AML-193 (cell line): ENCODE measurements around the gene MSRB1.

Experiments used
- DNase-seq, 2 experiments: peaks; one replicate each; lab custom pipeline; 2025; lab: John Stamatoyannopoulos, UW

The MSRB1 gene

DNA sequence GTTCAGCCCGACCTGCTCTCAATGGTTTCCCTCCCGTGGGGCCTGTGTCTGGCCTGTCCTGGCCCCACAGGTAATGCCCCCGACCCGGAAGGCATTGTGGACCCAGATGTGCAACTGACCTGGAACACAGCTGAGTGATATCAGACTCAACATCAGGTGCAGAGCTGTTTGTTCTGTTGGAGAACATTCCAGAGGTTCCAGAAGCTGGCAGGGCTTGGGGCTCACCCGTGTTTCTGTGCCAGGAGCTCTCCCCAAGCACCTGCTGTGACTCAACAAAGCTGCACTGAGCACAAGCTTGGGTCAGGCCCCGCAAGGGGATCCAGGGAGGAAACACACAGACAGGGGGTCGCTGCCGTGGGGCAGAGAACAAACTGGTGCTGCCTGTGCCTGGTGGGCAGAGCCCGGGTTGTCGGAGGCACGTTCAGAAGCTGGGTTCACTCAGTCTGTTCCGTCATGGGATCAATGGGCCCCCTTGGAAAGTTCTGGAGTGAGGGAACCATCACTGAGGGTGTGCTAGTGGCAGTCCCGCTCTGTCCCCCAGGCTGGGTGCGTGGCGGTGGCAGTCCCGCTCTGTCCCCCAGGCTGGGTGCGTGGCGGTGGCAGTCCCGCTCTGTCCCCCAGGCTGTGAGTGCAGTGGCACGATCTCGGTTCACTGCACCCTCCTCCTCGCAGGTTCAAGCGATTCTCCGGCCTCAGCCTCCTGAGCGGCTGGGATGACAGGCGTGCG is 46.9 kb downstream of the MSRB1 start:
- DNase-seq: no peak

GRCh38 chr16:1895068-1895467 is 47.9 kb downstream of the MSRB1 start:
- DNase-seq: no peak

- no peak for DNase-seq
Observed at GRCh38 chr16:1890708-1891050, 52.3 kb downstream of the MSRB1 start.

DNA sequence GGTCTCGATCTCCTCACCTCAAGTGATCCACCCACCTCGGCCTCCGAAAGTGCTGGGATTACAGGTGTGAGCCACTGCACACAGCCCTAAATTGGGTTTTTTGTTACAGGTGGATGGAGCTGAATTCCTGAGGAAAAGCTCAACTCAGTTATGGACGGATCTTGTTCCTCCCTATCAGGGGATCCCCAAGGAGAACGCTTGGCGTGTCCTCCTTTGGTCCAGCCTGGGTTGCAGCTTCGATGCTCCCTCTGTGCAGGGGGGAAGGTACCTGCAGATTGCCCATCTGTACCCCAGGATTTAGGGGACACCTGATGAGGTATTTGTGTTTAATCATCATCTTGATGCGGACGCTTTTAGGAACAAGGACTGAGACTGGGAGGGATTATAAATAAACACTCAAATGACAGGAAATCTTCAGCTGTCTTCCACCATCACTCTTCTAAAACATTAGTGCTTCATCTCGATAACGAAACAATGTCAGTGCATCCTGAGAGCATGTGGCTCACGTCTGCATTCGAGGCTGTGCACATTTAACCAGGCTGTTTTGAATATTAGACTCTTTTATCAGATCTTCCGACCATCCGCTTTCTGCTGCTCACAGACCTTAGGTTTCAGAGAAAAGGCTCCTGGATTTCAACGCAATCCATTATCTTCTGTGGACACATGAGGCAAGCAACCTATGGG is 52.8 kb downstream of the MSRB1 start:
- no peak for DNase-seq
